ENCODE measurements around the gene MYOM1.

DNA sequence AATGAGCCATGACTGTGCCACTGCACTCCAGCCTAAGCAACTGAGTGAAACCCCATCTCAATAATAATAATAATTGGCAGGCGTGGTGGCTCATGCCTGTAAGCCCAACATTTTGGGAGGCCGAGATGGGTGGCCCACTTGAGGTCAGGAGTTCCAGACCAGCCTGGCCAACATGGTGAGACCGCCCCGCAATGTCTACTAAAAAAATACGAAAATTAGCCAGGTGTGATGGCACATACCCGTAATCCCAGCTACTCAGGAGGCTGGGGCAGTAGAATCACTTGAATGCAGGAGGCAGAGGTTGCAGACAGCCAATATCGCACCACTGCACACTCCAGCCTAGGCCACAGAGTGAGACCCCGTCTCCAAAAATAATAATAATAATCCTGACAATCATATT, 178.9 kb downstream of the MYOM1 start:
- TF ChIP-seq CTCF (IDR thresholded peaks at IDR 0.05) (no peak), POLR2A (IDR thresholded peaks at IDR 0.05) (no peak)

All from thyroid gland (tissue), 4 donors.